GM23248 (cell line): ENCODE data around the gene KIF23.

Source experiments
- EZH2 ChIP-seq: fragments of 200-600 bp; sonication (generic); IDR thresholded peaks from 2 replicates; pipeline ENCODE4 v1.6.1; 2018; ENCODE audit warnings: antibody characterized with exemption, mild to moderate bottlenecking; ENCODE audit not compliant: insufficient read depth, poor library complexity, severe bottlenecking
- EZH2phosphoT487 ChIP-seq: fragments of 200-600 bp; sonication (generic); IDR thresholded peaks from 2 replicates; pipeline ENCODE4 v1.6.1; 2018; ENCODE audit warnings: antibody characterized with exemption, moderate library complexity, mild to moderate bottlenecking, low read depth; ENCODE audit not compliant: insufficient read depth

DNA sequence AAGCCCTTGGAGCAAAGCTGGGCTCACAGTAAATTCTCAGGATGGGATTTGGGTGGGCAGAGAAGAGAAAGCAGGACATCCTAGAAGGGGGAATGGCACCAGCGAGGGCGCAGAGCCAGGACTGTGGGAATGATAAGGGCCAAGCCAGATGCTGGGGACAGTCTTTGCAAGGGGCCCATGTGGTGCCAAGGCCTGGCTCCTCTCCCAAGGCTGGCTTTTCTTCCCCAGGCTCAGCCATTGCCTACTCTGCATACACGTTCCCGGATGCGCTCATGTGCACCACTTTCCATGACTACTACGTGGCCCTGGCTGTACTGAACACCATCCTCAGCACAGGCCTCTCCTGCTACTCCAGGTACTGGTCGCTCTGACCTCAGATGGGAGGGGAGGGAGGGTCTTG lies 24.7 kb upstream of the KIF23 start:
- no peak for TF ChIP-seq EZH2
- no peak for TF ChIP-seq EZH2phosphoT487
